Ishikawa (cell line): ENCODE measurements around the gene LRRC4.

Experiments
- CEBPB ChIP-seq: IDR thresholded peaks from 2 replicates; pipeline ENCODE4 v1.6.1; 2012
- CREB1 ChIP-seq: IDR thresholded peaks from 2 replicates; pipeline ENCODE4 v1.6.1; 2012; ENCODE audit warnings: low read depth
- EP300 ChIP-seq: IDR thresholded peaks from 2 replicates; pipeline ENCODE4 v1.6.1; 2012; ENCODE audit warnings: borderline replicate concordance
- FOXM1 ChIP-seq: IDR thresholded peaks from 2 replicates; pipeline ENCODE4 v1.6.1; 2012; ENCODE audit warnings: low read depth, borderline replicate concordance
- NFIC ChIP-seq: IDR thresholded peaks from 2 replicates; pipeline ENCODE4 v1.6.1; 2012
- TEAD4 ChIP-seq: IDR thresholded peaks from 2 replicates; pipeline ENCODE4 v1.6.1; 2012
- USF1 ChIP-seq: IDR thresholded peaks from 2 replicates; pipeline ENCODE4 v1.6.1; 2012
- YY1 ChIP-seq: IDR thresholded peaks from 2 replicates; pipeline ENCODE4 v1.6.1; 2012; ENCODE audit warnings: low read depth
- TF ChIP-seq, protein P1 (sequence below): IDR thresholded peaks from 2 replicates; pipeline ENCODE4 v1.6.1; 2012; ENCODE audit warnings: low read depth, mild to moderate bottlenecking

DNA sequence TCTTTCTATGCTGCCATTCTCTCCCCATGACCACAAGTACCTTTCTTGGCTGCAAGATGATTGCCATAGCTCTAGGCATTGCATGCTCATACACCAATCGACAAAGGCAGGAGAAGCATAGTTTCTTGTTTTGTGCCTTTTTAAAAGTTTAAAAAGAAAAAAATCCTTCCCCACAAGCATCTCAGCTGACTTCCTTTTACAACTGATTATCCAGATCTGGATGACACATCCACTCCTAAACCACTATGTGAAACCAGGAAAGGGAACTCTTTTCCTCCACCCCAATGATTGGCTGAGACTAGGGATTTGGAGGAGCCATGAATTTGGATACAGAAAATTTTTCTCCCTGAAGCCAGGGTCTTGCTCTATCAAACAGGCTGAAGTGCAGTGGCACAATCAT is 14.5 kb upstream of the LRRC4 start:
- no peak for TF ChIP-seq CEBPB
- no peak for TF ChIP-seq USF1
- TF ChIP-seq EP300, result no peak
- no peak for TF ChIP-seq YY1
- TF ChIP-seq NFIC, result no peak
- no peak for TF ChIP-seq CREB1
- TF ChIP-seq FOXM1, result no peak
- no peak for TF ChIP-seq TEAD4
- TF ChIP-seq, protein P1, sequence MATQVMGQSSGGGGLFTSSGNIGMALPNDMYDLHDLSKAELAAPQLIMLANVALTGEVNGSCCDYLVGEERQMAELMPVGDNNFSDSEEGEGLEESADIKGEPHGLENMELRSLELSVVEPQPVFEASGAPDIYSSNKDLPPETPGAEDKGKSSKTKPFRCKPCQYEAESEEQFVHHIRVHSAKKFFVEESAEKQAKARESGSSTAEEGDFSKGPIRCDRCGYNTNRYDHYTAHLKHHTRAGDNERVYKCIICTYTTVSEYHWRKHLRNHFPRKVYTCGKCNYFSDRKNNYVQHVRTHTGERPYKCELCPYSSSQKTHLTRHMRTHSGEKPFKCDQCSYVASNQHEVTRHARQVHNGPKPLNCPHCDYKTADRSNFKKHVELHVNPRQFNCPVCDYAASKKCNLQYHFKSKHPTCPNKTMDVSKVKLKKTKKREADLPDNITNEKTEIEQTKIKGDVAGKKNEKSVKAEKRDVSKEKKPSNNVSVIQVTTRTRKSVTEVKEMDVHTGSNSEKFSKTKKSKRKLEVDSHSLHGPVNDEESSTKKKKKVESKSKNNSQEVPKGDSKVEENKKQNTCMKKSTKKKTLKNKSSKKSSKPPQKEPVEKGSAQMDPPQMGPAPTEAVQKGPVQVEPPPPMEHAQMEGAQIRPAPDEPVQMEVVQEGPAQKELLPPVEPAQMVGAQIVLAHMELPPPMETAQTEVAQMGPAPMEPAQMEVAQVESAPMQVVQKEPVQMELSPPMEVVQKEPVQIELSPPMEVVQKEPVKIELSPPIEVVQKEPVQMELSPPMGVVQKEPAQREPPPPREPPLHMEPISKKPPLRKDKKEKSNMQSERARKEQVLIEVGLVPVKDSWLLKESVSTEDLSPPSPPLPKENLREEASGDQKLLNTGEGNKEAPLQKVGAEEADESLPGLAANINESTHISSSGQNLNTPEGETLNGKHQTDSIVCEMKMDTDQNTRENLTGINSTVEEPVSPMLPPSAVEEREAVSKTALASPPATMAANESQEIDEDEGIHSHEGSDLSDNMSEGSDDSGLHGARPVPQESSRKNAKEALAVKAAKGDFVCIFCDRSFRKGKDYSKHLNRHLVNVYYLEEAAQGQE, result no peak
